Astrocyte (in vitro differentiated cells and primary cell): ENCODE results near the gene KDM2B. TPM values are rescaled to one million over a fixed set of nuclear protein-coding genes. Genes with fewer than 3 reads are reported as not detected.

Source experiments
- DNase-seq: peaks from one replicate; pipeline ENCODE4 v3.0.0-alpha.2; 2010; ENCODE audit warnings: low read depth
- FAIRE-seq: peaks from 2 replicates; lab custom pipeline; 2011; peaks lifted over from hg19 to GRCh38; lab: Jason Lieb, UNC
- H2AFZ ChIP-seq: 2 replicates; pipeline ENCODE4 v1.6.0; 2012; ENCODE audit warnings: low read depth, low read length, inconsistent platforms
- H3K27ac ChIP-seq: 2 replicates; pipeline ENCODE4 v1.5.1; 2011; ENCODE audit warnings: low read depth, low read length, inconsistent platforms
- H3K27me3 ChIP-seq: 2 replicates; pipeline ENCODE4 v1.6.0; 2011; ENCODE audit warnings: low read length, inconsistent platforms; ENCODE audit not compliant: insufficient read depth
- H3K36me3 ChIP-seq: 2 replicates; pipeline ENCODE4 v1.5.1; 2011; ENCODE audit warnings: low read length, inconsistent platforms; ENCODE audit not compliant: insufficient read depth
- H3K4me1 ChIP-seq: 2 replicates; pipeline ENCODE4 v1.5.1; 2011; ENCODE audit warnings: low read length, inconsistent platforms; ENCODE audit not compliant: insufficient read depth
- H3K4me2 ChIP-seq: 2 replicates; pipeline ENCODE4 v1.6.0; 2012; ENCODE audit warnings: low read length, inconsistent platforms
- H3K4me3 ChIP-seq: 2 replicates; pipeline ENCODE4 v1.5.1; 2011; ENCODE audit warnings: low read depth, mild to moderate bottlenecking, low read length, inconsistent platforms; ENCODE audit not compliant: insufficient read depth
- H3K79me2 ChIP-seq: 2 replicates; pipeline ENCODE4 v1.6.0; 2012; ENCODE audit warnings: mild to moderate bottlenecking, low read length, inconsistent platforms; ENCODE audit not compliant: insufficient read depth
- H3K9ac ChIP-seq: 2 replicates; pipeline ENCODE4 v1.6.0; 2012; ENCODE audit warnings: mild to moderate bottlenecking, low read length, inconsistent platforms
- H3K9me3 ChIP-seq: 2 replicates; pipeline ENCODE4 v1.5.1; 2012; ENCODE audit warnings: low read depth, mild to moderate bottlenecking, low read length, inconsistent platforms; ENCODE audit not compliant: insufficient read depth
- H4K20me1 ChIP-seq: 2 replicates; pipeline ENCODE4 v1.6.0; 2012; ENCODE audit warnings: low read length, inconsistent platforms; ENCODE audit not compliant: insufficient read depth
- H3K27ac Mint-ChIP-seq: one replicate; pipeline ENCODE4 v1.8.0; 2021; ENCODE audit warnings: mild to moderate bottlenecking, mixed read lengths; ENCODE audit not compliant: unreplicated experiment
- H3K27me3 Mint-ChIP-seq: one replicate; pipeline ENCODE4 v1.8.0; 2021; ENCODE audit warnings: low read depth, mixed read lengths; ENCODE audit not compliant: unreplicated experiment
- H3K36me3 Mint-ChIP-seq: one replicate; pipeline ENCODE4 v1.8.0; 2021; ENCODE audit warnings: low read depth, mixed read lengths; ENCODE audit not compliant: unreplicated experiment
- H3K4me1 Mint-ChIP-seq: one replicate; pipeline ENCODE4 v1.8.0; 2021; ENCODE audit warnings: low read depth, mixed read lengths; ENCODE audit not compliant: unreplicated experiment
- H3K4me3 Mint-ChIP-seq: one replicate; pipeline ENCODE4 v1.8.0; 2021; ENCODE audit warnings: mild to moderate bottlenecking, moderate library complexity, mixed read lengths; ENCODE audit not compliant: unreplicated experiment
- H3K9me3 Mint-ChIP-seq: one replicate; pipeline ENCODE4 v1.8.0; 2021; ENCODE audit warnings: mild to moderate bottlenecking, mixed read lengths; ENCODE audit not compliant: unreplicated experiment
- CTCF ChIP-seq: IDR thresholded peaks from 2 replicates; pipeline ENCODE4 v1.5.1; 2011; ENCODE audit warnings: low read depth, mild to moderate bottlenecking, inconsistent platforms, low read length, moderate library complexity; ENCODE audit not compliant: insufficient read depth
- EZH2 ChIP-seq: IDR thresholded peaks from 2 replicates; pipeline ENCODE4 v1.6.1; 2012; ENCODE audit warnings: mild to moderate bottlenecking, low read length, inconsistent platforms; ENCODE audit not compliant: insufficient read depth
- total RNA-seq: library from RNA; stranded (reverse); gene quantifications from 2 replicates; pipeline ENCODE4 v1.2.1, GENCODE V29; 2021

The KDM2B gene
- total RNA-seq, 1 donor from 2014 or later, result 23.4 TPM

GRCh38 chr12:121476477-121476876, 104.3 kb downstream of the KDM2B start:
- Histone ChIP-seq H3K4me2 (no peak overlapping the region), H3K79me2 (no peaks in the 10 kb centered on the region), H2AFZ (no peak overlapping the region), H3K4me1 (no peaks in the 10 kb centered on the region), H3K27ac (no peak overlapping the region), H4K20me1 (no peaks in the 10 kb centered on the region), H3K27me3 (no peaks in the 10 kb centered on the region), H3K9ac (no peak overlapping the region), H3K4me3 (no peak overlapping the region), H3K9me3 (no peaks in the 10 kb centered on the region), H3K36me3 (no peaks in the 10 kb centered on the region)
- TF ChIP-seq EZH2, result no peak
- no peak for TF ChIP-seq CTCF
- H3K4me1 Mint-ChIP-seq, result no peaks in the 10 kb centered on the region
- no peak overlapping the region for H3K27ac Mint-ChIP-seq
- H3K27me3 Mint-ChIP-seq, result no peaks in the 10 kb centered on the region
- no peak overlapping the region for H3K4me3 Mint-ChIP-seq
- no peaks in the 10 kb centered on the region for H3K9me3 Mint-ChIP-seq
- no peak for DNase-seq
- no peak for FAIRE-seq
- H3K36me3 Mint-ChIP-seq, result no peaks in the 10 kb centered on the region

- no peak overlapping the region for H2AFZ ChIP-seq
- H3K4me1 Mint-ChIP-seq, result no peaks in the 10 kb centered on the region
- no peaks in the 10 kb centered on the region for H3K9me3 ChIP-seq
- H3K4me1 ChIP-seq, result no peaks in the 10 kb centered on the region
- FAIRE-seq, result no peak
- H3K4me2 ChIP-seq, result no peak overlapping the region
- H3K27me3 ChIP-seq, result no peaks in the 10 kb centered on the region
- peaks cover 5% of the 10 kb centered on the region for H3K27me3 Mint-ChIP-seq
- H3K9ac ChIP-seq, result no peak overlapping the region
- H3K36me3 ChIP-seq, result no peaks in the 10 kb centered on the region
- H3K4me3 Mint-ChIP-seq, result no peak overlapping the region
- peak overlapping the region; percentile 41 for H3K27ac Mint-ChIP-seq
- H3K4me3 ChIP-seq, result no peak overlapping the region
- no peak for TF ChIP-seq CTCF
- no peak for TF ChIP-seq EZH2
- no peaks in the 10 kb centered on the region for H4K20me1 ChIP-seq
- no peak for DNase-seq
- H3K79me2 ChIP-seq, result no peaks in the 10 kb centered on the region
- no peak overlapping the region for H3K27ac ChIP-seq
- H3K9me3 Mint-ChIP-seq, result no peaks in the 10 kb centered on the region
- H3K36me3 Mint-ChIP-seq, result no peaks in the 10 kb centered on the region
These were observed 105.5 kb downstream of the KDM2B start for GRCh38 chr12:121475279-121475678.

GRCh38 chr12:121472150-121472905, 108.5 kb downstream of the KDM2B start:
- no peak for TF ChIP-seq CTCF
- no peak for TF ChIP-seq EZH2
- Histone ChIP-seq H4K20me1 (no peaks in the 10 kb centered on the region), H3K4me2 (no peak overlapping the region), H3K79me2 (no peaks in the 10 kb centered on the region), H3K9ac (no peak overlapping the region), H2AFZ (no peak overlapping the region), H3K9me3 (no peaks in the 10 kb centered on the region), H3K27me3 (no peaks in the 10 kb centered on the region), H3K36me3 (no peaks in the 10 kb centered on the region), H3K27ac (no peak overlapping the region), H3K4me3 (no peak overlapping the region), H3K4me1 (peaks cover 6% of the 10 kb centered on the region)
- Mint-ChIP-seq H3K4me3 (no peak overlapping the region), H3K27me3 (peaks cover 5% of the 10 kb centered on the region), H3K36me3 (no peaks in the 10 kb centered on the region), H3K4me1 (no peaks in the 10 kb centered on the region), H3K27ac (no peak overlapping the region), H3K9me3 (no peaks in the 10 kb centered on the region)
- DNase-seq (no peak), FAIRE-seq (no peak)
